Osteoblast (primary cell): ENCODE data around the gene BICDL2. TPM values are rescaled to one million over a fixed set of nuclear protein-coding genes. Genes with fewer than 3 reads are reported as not detected.

Experiments used
- DNase-seq: peaks from one replicate; pipeline ENCODE4 v3.0.0; 2011; ENCODE audit warnings: low spot score, mixed read lengths; ENCODE audit not compliant: insufficient read length; ENCODE audit errors: missing footprints
- H2AFZ ChIP-seq: 2 replicates; pipeline ENCODE4 v1.6.0; 2011; ENCODE audit warnings: mild to moderate bottlenecking, low read length
- H3K27ac ChIP-seq: 2 replicates; pipeline ENCODE4 v1.5.1; 2011; ENCODE audit warnings: mild to moderate bottlenecking, low read depth, low read length, moderate library complexity
- H3K27me3 ChIP-seq: 2 replicates; pipeline ENCODE4 v1.6.0; 2012; ENCODE audit warnings: mild to moderate bottlenecking, control low read depth, inconsistent platforms, low read length, moderate library complexity; ENCODE audit not compliant: insufficient read depth
- H3K36me3 ChIP-seq: 2 replicates; pipeline ENCODE4 v1.5.1; 2011; ENCODE audit warnings: mild to moderate bottlenecking, low read length, control low read depth, moderate library complexity; ENCODE audit not compliant: insufficient read depth
- H3K4me1 ChIP-seq: 2 replicates; pipeline ENCODE4 v1.5.1; 2011; ENCODE audit warnings: mild to moderate bottlenecking, low read length, control low read depth, moderate library complexity; ENCODE audit not compliant: insufficient read depth
- H3K4me2 ChIP-seq: 2 replicates; pipeline ENCODE4 v1.6.0; 2011; ENCODE audit warnings: mild to moderate bottlenecking, low read length; ENCODE audit not compliant: insufficient read depth
- H3K4me3 ChIP-seq: fragments of 200-600 bp; sonication (generic); 3 replicates; pipeline ENCODE4 v1.5.1; 2012; ENCODE audit warnings: mild to moderate bottlenecking, low read length, inconsistent platforms; ENCODE audit not compliant: insufficient read depth
- H3K79me2 ChIP-seq: 2 replicates; pipeline ENCODE4 v1.6.0; 2012; ENCODE audit warnings: mild to moderate bottlenecking, low read length, control low read depth, inconsistent platforms; ENCODE audit not compliant: insufficient read depth
- H3K9me3 ChIP-seq: 2 replicates; pipeline ENCODE4 v1.5.1; 2011; ENCODE audit warnings: low read depth, low read length, control low read depth
- H4K20me1 ChIP-seq: 2 replicates; pipeline ENCODE4 v1.6.0; 2012; ENCODE audit warnings: mild to moderate bottlenecking, low read length, control low read depth; ENCODE audit not compliant: insufficient read depth
- CTCF ChIP-seq: IDR thresholded peaks from 2 replicates; pipeline ENCODE4 v1.5.1; 2011; ENCODE audit warnings: mild to moderate bottlenecking, low read depth, low read length, moderate library complexity; ENCODE audit errors: extremely low read depth
- total RNA-seq: library from RNA; depleted of rRNA; stranded (reverse); fragments of >200 nt; gene quantifications from 2 replicates; pipeline ENCODE4 v1.2.3, GENCODE V29; 2012

BICDL2 gene
- total RNA-seq, 1 donor = not detected

GRCh38 chr16:3013998-3014690 is 22.6 kb downstream of the BICDL2 start:
- no peaks in the 10 kb centered on the region for H3K79me2 ChIP-seq
- no peak overlapping the region for H3K4me2 ChIP-seq
- no peak for TF ChIP-seq CTCF
- no peaks in the 10 kb centered on the region for H3K4me1 ChIP-seq
- no peaks in the 10 kb centered on the region for H3K9me3 ChIP-seq
- peaks cover 53% of the 10 kb centered on the region for H3K27me3 ChIP-seq
- H2AFZ ChIP-seq = no peak overlapping the region
- no peaks in the 10 kb centered on the region for H4K20me1 ChIP-seq
- H3K36me3 ChIP-seq = no peaks in the 10 kb centered on the region
- H3K4me3 ChIP-seq = no peak overlapping the region
- H3K27ac ChIP-seq = no peak overlapping the region
- no peak for DNase-seq

- no peak overlapping the region for H3K4me2 ChIP-seq
- no peaks in the 10 kb centered on the region for H3K79me2 ChIP-seq
- no peak for DNase-seq
- no peak overlapping the region for H3K27ac ChIP-seq
- no peak for TF ChIP-seq CTCF
- H3K4me3 ChIP-seq = no peak overlapping the region
- H3K27me3 ChIP-seq = peaks cover 59% of the 10 kb centered on the region
- no peaks in the 10 kb centered on the region for H3K4me1 ChIP-seq
- H3K36me3 ChIP-seq = no peaks in the 10 kb centered on the region
- H4K20me1 ChIP-seq = no peaks in the 10 kb centered on the region
- no peak overlapping the region for H2AFZ ChIP-seq
- no peaks in the 10 kb centered on the region for H3K9me3 ChIP-seq
Observed at GRCh38 chr16:3013491-3013951, 23.2 kb downstream of the BICDL2 start.

- H2AFZ ChIP-seq = no peak within 1 kb of the TSS
- no peaks in the 10 kb centered on the region for H3K79me2 ChIP-seq
- H3K4me1 ChIP-seq = no peaks in the 10 kb centered on the region
- H3K27me3 ChIP-seq = peaks cover 61% of the 10 kb centered on the region
- no peaks in the 10 kb centered on the region for H4K20me1 ChIP-seq
- no peaks in the 10 kb centered on the region for H3K9me3 ChIP-seq
- no peak within 1 kb of the TSS for H3K27ac ChIP-seq
- DNase-seq = peak; percentile 87
- no peak for TF ChIP-seq CTCF
- H3K4me3 ChIP-seq = no peak within 1 kb of the TSS
- no peak within 1 kb of the TSS for H3K4me2 ChIP-seq
- H3K36me3 ChIP-seq = no peaks in the 10 kb centered on the region
Observed at GRCh38 chr16:3012828-3013420, 23.8 kb downstream of the BICDL2 start, which contains the start of gene CLDN9. TSS of gene CLDN9 (plus strand) at chr16:3012923. CDS start at chr16:3013363, 440 bp downstream.

- H3K79me2 ChIP-seq = no peaks in the 10 kb centered on the region
- no peak for TF ChIP-seq CTCF
- H3K4me1 ChIP-seq = no peaks in the 10 kb centered on the region
- no peak overlapping the region for H3K4me2 ChIP-seq
- H3K36me3 ChIP-seq = no peaks in the 10 kb centered on the region
- peaks cover 67% of the 10 kb centered on the region for H3K27me3 ChIP-seq
- no peaks in the 10 kb centered on the region for H4K20me1 ChIP-seq
- peak; percentile 89 for DNase-seq
- no peak overlapping the region for H3K4me3 ChIP-seq
- H2AFZ ChIP-seq = no peak overlapping the region
- no peaks in the 10 kb centered on the region for H3K9me3 ChIP-seq
- H3K27ac ChIP-seq = no peak overlapping the region
Observed at GRCh38 chr16:3012246-3012645, 24.5 kb downstream of the BICDL2 start.
